VCaP (cell line): ENCODE data around the gene AGBL3.

Source experiments
- H3K27ac ChIP-seq: fragments of 450-650 bp; 2 replicates; pipeline ENCODE4 v1.5.1; 2017
- TF ChIP-seq, protein P1 (sequence below): fragments of 450-650 bp; conservative IDR thresholded peaks from 2 replicates; pipeline ENCODE4 v1.5.1; 2017; ENCODE audit warnings: mild to moderate bottlenecking, moderate library complexity

AGBL3 gene

DNA sequence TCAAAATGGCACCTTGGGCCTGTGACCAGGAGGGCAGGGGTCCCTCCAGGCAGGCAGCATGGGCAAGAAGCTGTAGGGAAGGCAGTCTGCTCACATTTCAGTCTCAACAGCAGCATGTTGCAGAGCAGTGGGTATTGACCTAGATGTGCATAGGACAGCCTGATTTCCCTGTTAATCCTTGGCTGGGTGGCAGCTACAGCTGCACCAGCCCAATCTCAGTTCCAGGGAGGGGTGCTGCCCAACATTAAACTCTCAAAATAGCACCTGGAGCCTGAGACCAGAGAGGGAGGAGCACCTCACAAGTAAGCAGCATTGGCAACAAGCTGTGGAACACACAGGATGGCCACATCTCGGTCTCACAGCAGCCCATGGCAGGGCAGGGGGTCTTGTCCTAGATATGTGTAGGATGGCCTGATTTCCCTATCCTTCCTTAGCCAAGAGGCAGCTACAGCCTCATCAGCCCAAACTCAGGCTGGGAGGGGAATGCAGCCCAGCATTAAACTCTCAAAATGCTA is 171.9 kb downstream of the AGBL3 start:
- TF ChIP-seq, protein P1, sequence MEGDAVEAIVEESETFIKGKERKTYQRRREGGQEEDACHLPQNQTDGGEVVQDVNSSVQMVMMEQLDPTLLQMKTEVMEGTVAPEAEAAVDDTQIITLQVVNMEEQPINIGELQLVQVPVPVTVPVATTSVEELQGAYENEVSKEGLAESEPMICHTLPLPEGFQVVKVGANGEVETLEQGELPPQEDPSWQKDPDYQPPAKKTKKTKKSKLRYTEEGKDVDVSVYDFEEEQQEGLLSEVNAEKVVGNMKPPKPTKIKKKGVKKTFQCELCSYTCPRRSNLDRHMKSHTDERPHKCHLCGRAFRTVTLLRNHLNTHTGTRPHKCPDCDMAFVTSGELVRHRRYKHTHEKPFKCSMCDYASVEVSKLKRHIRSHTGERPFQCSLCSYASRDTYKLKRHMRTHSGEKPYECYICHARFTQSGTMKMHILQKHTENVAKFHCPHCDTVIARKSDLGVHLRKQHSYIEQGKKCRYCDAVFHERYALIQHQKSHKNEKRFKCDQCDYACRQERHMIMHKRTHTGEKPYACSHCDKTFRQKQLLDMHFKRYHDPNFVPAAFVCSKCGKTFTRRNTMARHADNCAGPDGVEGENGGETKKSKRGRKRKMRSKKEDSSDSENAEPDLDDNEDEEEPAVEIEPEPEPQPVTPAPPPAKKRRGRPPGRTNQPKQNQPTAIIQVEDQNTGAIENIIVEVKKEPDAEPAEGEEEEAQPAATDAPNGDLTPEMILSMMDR, result no peak

DNA sequence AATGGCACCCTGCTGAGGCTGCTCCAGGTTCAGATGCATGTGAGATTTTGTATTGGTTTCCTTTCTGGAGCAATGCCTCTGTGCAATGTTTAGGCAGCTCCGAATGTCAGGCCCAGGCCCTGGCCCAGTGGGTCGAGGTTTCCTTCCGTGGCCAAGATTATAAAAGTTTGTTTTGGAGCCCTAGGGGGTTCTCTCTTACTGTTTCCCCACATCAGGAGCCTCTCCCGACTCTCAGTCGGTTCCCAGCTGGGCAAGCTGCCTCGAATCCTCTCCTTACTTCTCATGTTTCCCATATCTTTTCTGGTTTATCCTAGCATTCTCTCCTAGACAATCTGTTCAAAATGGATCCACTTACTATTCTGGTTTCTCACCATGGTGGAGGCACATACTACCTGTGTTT is 172.6 kb downstream of the AGBL3 start:
- H3K27ac ChIP-seq, result no peak overlapping the region
- TF ChIP-seq, protein P1, result no peak

More for the DNA sequence above, 171.9 kb downstream of the AGBL3 start:
- no peak overlapping the region for H3K27ac ChIP-seq

DNA sequence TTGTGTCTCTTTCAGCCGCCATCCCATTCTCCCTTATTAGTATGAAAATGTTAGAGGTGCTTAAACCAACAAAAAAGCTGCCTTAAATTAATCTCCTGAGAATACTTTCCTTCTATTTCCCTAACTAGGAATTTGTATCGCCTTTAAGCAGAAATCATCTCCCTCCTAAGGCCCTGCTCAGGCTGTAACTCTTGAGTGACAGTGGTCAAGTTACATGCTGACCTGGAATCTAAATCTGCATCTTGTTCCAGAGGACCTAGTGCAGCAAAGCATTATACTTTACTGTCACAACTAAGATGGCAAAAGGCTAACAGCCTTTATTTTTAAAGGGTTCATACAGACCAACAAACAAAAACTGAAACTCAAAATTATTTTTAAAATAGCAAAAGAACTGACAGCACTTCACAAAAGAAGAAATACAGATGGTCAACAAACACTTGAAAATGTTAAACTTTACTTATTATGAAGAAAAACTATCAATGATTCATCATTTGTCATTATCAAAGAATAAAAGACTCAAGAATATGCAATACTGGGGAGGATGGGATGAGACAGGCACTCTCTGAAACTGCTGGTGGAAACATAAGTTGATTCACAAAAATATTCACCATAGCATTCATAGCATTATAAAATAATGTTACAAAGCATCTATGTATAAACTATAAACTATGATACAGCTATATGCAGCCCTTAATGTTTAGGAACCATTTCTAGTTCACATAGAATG is 173.2 kb downstream of the AGBL3 start:
- H3K27ac ChIP-seq, result no peak overlapping the region
- TF ChIP-seq, protein P1, result no peak

DNA sequence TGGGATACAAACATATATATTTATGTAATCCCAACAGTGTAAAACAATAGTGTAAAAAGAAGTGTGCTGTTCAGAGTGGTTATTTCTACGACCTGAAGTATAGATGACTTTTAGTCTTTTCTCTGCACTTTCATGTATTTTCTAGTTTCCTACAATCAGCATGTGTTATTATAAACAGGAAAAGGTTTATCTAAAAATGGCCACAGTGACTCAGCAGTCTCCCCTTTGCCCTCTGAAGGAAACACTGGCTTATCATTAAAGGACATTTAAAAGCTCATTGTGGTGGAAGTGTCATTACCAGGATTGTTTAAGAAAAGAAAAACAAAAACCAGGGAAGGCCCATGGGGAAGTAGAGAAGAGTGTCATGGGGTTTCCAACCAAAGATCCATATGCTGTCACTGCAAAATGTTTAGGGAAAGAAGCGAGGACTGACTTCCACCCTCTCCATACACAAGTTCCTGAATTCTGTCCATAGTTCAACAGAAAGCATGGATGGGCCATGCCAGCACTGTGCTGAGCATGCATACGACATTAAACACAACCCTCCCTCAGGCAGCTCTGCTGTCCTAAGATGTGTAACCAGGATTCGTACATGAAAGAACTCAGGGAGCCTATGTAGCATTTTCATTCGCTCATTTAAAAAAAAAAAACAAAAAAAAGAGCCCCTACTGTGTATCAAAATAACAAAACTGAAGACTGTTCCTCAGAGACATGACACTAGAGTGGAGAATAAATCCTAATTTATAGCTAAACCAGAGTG is 174.0 kb downstream of the AGBL3 start:
- TF ChIP-seq, protein P1, result no peak
- no peak overlapping the region for H3K27ac ChIP-seq

DNA sequence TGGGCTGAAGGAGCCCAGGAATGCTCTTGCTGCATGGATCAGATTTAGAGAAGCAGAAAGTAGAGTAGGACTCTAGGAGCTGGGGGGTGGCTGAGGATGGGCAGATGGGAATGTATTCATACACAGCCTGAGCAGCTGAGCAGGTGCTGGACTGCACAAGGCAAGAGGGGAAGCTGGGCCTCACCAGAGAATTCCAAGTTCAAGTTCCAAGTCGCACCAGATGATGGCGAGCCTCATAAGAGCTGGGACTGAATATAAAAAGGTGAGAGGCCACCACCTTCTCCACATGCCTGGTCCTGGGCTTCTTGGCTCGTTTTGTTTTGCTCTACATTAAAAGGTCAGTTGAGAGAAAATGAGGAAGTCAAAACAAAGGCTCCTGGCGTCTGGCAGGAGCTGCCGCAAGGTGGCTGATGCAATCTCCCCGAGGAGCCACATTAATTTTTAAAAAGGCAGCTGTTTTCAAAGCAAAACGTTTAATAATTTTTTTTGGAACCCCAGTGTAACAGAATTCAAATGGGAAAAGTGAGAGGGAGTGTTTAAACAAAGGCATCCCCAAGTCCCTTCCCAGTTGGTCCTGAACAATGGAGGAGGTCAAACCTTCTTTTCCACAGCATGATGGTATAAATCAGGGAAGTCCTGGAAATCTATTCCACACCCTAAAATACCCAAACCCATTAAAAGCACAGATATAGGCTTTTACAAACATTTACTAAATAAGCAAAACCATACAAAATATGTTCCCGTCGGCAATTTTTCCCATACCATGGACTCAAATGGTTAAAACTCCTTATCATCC is 174.7 kb downstream of the AGBL3 start:
- no peak overlapping the region for H3K27ac ChIP-seq
- TF ChIP-seq, protein P1, result no peak

DNA sequence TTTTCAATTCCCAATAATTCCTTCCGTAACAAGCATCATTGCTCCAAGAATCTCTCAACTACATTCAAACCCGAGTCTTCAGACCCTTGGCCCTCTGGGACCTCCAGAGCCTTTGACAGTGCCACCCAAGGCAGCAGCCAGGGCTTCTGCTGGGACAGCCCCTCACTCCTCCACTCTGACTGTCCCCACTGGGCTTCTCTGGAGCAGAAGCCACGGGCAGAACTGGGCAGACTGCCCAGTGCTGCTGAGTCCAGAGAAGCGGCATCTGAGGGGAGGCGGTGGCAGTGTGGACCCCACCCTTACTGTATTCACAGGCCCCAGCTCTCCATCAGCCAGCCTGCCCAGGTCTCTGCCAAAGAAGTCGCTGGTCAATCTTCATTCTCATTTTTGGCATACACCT is 175.4 kb downstream of the AGBL3 start:
- no peak overlapping the region for H3K27ac ChIP-seq

More for the DNA sequence above, 175.4 kb downstream of the AGBL3 start:
- TF ChIP-seq, protein P1, result no peak
